Adrenal gland (tissue), 5 donors: ENCODE measurements around the gene BMP5.

Experiments used
- POLR2A ChIP-seq, 2 donors: fragments of 450-650 bp; IDR thresholded peaks; one replicate each; pipeline ENCODE4 v1.6.1; 2017; ENCODE audit warnings: antibody characterized with exemption in 2 of 2, mild to moderate bottlenecking in 2 of 2, moderate library complexity in 1 of 2
- TF ChIP-seq, protein P1 (sequence below), 6 experiments: fragments of 450-650 bp in 4 of 6; fragments of 200-600 bp in 2 of 6; sonication (generic) in 1 of 6; IDR thresholded peaks; 1 replicate in 5 of 6; 2 replicates in 1 of 6; pipeline versions ENCODE4 v1.5.1 to v1.8.0; 2016 to 2021; ENCODE audit warnings: antibody characterized with exemption in 6 of 6, mild to moderate bottlenecking in 2 of 6, moderate library complexity in 1 of 6
- donor health status: DM: no; HTN: no; CAD: no.

DNA sequence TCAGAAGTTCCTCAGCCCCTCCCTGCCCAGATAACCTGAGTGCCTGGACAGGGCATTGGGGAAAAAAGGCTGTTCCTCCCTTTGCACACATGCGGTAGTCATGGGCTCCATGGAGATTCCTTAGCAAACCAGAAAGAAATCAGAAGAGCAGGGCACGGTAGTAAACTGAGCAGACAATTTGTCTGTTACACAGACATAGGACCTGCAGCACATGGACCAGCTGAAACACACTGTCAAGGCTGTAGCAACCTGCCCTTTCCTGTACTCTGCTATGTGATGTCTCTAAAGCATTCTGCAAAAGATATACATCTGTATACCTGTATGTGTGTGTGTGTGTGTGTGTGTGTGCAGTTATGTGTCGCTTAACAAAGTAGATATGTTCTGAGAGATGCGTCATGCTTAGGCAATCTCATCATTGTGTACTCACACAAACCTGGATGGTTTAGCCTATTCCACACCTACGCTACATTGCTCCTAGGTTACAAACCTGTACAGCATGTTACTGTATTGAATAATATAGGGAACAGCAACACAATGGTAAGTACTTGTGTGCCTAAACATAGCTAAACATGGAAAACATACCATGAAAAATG lies 44.4 kb upstream of the BMP5 start:
- no peak for TF ChIP-seq POLR2A (IDR thresholded peaks at IDR 0.05)
- TF ChIP-seq, protein P1, sequence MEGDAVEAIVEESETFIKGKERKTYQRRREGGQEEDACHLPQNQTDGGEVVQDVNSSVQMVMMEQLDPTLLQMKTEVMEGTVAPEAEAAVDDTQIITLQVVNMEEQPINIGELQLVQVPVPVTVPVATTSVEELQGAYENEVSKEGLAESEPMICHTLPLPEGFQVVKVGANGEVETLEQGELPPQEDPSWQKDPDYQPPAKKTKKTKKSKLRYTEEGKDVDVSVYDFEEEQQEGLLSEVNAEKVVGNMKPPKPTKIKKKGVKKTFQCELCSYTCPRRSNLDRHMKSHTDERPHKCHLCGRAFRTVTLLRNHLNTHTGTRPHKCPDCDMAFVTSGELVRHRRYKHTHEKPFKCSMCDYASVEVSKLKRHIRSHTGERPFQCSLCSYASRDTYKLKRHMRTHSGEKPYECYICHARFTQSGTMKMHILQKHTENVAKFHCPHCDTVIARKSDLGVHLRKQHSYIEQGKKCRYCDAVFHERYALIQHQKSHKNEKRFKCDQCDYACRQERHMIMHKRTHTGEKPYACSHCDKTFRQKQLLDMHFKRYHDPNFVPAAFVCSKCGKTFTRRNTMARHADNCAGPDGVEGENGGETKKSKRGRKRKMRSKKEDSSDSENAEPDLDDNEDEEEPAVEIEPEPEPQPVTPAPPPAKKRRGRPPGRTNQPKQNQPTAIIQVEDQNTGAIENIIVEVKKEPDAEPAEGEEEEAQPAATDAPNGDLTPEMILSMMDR (IDR thresholded peaks at IDR 0.05), result no peak
